HepG2 (cell line): ENCODE data around the gene PSMD5. TPM values are rescaled to one million over a fixed set of nuclear protein-coding genes. Genes with fewer than 3 reads are reported as not detected.

Source experiments
- AKNA ChIP-seq: sonication (generic); formaldehyde crosslinking; IDR thresholded peaks from 2 replicates; pipeline ENCODE4 v1.4.0; 2020; ENCODE audit warnings: missing genetic modification reagents, borderline replicate concordance
- GABPA ChIP-seq, 2 experiments: IDR thresholded peaks; 2 replicates each; pipeline ENCODE4 v1.6.1; 2011 to 2016; ENCODE audit warnings: low read depth in 2 of 2, low read length in 1 of 2, missing biosample characterization in 1 of 2, missing genetic modification characterization in 1 of 2
- POGK ChIP-seq: sonication (generic); formaldehyde crosslinking; conservative IDR thresholded peaks from 2 replicates; pipeline ENCODE4 v1.8.0; 2022; ENCODE audit warnings: mild to moderate bottlenecking, moderate library complexity, missing genetic modification reagents
- SMARCC2 ChIP-seq: fragments of 450-650 bp; IDR thresholded peaks from 2 replicates; pipeline ENCODE4 v1.6.1; 2017; ENCODE audit warnings: antibody characterized with exemption, mild to moderate bottlenecking
- SNAI1 ChIP-seq: sonication (generic); formaldehyde crosslinking; IDR thresholded peaks from 2 replicates; pipeline ENCODE4 v1.5.0; 2020; ENCODE audit warnings: mild to moderate bottlenecking, missing genetic modification reagents, borderline replicate concordance
- ZBTB40 ChIP-seq, 2 experiments: fragments of 450-650 bp in 1 of 2; sonication (generic) in 1 of 2; formaldehyde crosslinking in 1 of 2; IDR thresholded peaks; 2 replicates each; pipeline versions ENCODE4 v1.6.1 to v1.8.0; 2016 to 2022; ENCODE audit warnings: antibody characterized with exemption in 1 of 2, mild to moderate bottlenecking in 1 of 2, missing genetic modification reagents in 1 of 2
- ZXDC ChIP-seq: sonication (generic); formaldehyde crosslinking; IDR thresholded peaks from 2 replicates; pipeline ENCODE4 v1.5.0; 2020; ENCODE audit warnings: mild to moderate bottlenecking, missing genetic modification reagents
- polyA plus RNA-seq, 8 experiments: library from polyadenylated mRNA; depleted of rRNA in 3 of 8; stranded (reverse) in 7 of 8; unstranded in 1 of 8; fragments of >200 nt; fragmentation: Illumina TruSeq in 4 of 8; extraction: Trizol in 4 of 8; gene quantifications; 2 replicates each; pipeline versions ENCODE4 v1.2.1 to v1.2.3, GENCODE V29; 2011 to 2016; ENCODE audit warnings: low read depth in 4 of 8, missing spikeins in 1 of 8, mixed read lengths in 1 of 8; ENCODE audit not compliant: insufficient read depth in 1 of 8
- total RNA-seq, 5 experiments: library from RNA; depleted of rRNA; stranded (reverse); fragments of >200 nt; fragmentation: Illumina TruSeq; extraction: Trizol; gene quantifications; 2 replicates each; pipeline ENCODE4 v1.2.3, GENCODE V29; 2016; ENCODE audit warnings: low read depth in 1 of 5

Gene PSMD5
- total and polyA plus RNA-seq, 2 of the 13 experiments (the other 11 are each of a cell fraction or from before 2014, with no cell fraction given) = 12.7 to 18.1 TPM

GRCh38 chr9:120792898-120793765 lies 49.6 kb downstream of the PSMD5 start, which contains the start of gene FBXW2 (continued):
- peak; percentile 96 for TF ChIP-seq GABPA (IDR thresholded peaks at IDR 0.05; ENCODE audit: low read depth, low read length)
- TF ChIP-seq GABPA (CRISPR knock-in tag; IDR thresholded peaks at IDR 0.05; ENCODE audit: low read depth) = peak; percentile 94
- TF ChIP-seq POGK (CRISPR knock-in tag) = peak; percentile 44; the same call in 1 of the 2 replicates
- TF ChIP-seq AKNA (CRISPR knock-in tag) = peak; percentile 34; the same call in 1 of the 2 replicates
- peak; percentile 81 for TF ChIP-seq ZBTB40 (IDR thresholded peaks at IDR 0.05)
- TF ChIP-seq ZBTB40 (CRISPR knock-in tag; IDR thresholded peaks at IDR 0.05) = peak; percentile 86
- no peak for TF ChIP-seq SMARCC2
- TF ChIP-seq SNAI1 = peak; percentile 93
- TF ChIP-seq ZXDC = no peak
